Stimulated activated CD4-positive, alpha-beta T cell treated with anti-CD3 and anti-CD28 coated beads, Interleukin-12 subunit alpha, Interleukin-12 subunit beta, amount 100 ng/mL, for 4 hours (primary cell): ENCODE results near the gene NR3C2.

Experiments
- DNase-seq: peaks from one replicate; pipeline ENCODE4 v3.0.0-alpha.2; 2020

The NR3C2 gene

DNA sequence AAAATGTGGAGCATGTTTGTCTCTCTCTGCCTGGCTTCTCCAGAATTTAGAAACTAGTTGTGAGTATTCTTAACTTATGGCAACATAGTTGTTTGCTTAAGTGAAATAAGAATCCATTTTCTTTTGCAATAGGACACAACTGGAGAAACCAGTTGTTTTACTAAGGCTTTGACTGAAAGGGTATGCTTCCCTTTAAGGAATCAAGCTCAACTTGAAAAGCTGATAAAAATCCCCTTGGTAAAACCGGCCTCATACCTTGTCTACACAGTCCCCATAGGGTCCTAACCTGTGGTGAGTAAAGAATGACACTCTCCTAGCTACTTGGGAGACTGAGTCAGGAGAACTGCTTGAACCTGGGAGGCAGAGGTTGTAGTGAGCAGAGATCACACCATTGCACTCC lies 139.8 kb downstream of the NR3C2 start:
- no peak for DNase-seq

DNA sequence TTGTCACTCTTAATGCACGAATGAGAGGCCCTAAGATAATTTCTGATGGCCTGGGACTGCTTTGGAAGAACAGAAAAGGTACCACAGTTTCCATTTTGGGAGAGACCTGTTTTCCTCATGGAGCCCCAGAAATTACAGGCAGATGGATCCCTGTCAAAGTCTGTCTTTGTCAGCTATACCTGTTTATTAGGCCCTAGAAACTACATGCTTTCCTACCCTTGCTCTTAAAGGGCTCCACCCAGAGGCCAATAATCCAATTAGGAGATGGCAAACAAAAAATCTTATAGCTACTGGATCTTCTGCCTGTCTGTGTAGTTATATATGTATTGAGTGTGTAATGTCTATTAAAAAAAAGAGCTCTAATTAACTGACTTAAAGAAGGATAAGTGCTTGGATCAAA lies 141.3 kb downstream of the NR3C2 start:
- DNase-seq: no peak

DNA sequence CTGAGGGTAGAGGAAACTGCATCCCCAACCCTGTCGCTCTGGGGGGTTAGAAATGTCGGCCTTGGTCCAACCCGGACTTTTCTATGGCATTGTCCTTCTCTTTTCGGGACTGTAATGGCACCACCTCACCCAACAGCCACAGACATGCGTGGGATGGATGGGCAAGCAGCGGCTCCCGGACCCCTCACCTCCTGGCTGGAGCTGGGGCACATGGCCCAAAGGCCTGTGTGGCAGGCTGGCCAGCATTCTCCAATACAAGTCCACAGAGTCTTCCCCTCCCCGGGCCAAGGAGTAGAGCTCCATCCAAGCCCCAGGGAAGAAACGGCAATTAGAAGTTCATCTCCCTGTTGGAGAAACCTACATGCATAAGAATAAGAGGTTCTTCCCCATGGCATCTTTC lies 142.9 kb downstream of the NR3C2 start:
- no peak for DNase-seq

DNA sequence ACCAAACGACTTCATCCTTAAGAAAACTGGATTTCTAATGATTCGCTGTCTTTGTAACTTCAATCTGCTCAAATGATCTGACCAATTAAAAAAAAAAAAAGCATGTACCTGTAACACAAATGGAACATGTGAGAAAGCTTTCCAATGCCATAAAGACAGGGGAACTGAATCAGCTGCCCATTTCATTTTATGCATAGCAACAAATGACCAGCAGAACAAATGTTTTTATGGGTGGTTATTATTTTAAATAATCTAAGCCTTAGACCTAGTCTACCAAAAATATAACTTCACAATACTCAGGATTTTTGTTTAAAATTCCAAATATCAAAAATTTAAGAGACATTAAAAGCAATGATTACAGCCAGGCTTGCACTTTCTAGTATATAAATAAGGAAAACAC lies 145.7 kb downstream of the NR3C2 start:
- no peak for DNase-seq

DNA sequence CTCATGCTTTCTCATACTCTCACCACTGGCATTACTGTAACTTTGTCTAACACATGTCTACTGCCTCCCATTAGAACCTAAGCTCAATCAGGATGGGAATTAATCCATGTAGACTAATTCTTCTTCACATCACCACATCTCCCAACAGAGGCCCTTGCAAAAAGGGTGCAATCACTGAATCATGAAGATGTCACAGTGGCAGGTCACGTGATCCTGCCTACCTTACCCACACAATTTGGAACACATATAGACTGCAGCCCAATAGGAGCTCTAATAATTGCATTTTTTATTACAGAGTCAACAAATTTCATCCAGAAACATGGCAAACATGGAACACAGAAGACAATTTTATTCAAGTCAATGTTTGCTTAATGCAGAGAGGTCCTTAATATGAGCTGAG lies 146.6 kb downstream of the NR3C2 start:
- no peak for DNase-seq

DNA sequence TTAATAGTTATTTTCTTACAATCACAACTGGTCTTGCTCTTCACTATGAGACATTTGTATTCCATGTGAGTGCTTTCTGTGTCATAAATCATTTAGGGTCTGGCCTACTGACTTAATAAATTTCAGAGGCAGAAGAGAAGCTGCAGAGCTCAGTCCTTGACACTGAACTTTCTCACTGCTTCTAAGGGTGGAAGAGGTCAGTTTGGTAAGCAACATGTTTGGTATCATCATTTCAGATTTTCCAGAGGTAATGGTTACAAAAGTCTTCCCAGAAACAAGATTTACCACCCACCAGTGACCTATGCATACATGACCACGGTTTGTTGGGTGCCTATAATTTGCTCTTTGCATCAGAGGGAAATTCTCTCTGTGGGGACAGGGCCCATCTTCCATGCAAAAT lies 148.6 kb downstream of the NR3C2 start:
- DNase-seq: no peak

DNA sequence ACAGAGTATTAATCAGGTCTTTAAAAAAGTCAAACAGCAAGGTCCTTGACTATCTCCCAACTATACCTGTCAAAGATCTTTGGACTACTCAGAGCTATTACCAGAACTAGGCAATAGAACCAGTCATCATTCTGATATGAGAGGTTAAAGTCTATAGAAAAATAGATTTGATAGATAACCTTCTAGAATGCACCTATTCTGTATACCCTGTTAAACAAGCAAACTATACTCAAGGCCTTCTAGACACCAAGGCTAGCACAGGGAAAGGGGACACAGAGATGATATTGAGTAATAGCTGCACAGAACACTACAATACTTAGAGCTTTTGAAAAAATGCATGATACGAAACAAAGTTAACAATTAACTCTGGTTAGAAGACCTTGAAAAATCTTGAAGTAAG lies 149.5 kb downstream of the NR3C2 start:
- no peak for DNase-seq

DNA sequence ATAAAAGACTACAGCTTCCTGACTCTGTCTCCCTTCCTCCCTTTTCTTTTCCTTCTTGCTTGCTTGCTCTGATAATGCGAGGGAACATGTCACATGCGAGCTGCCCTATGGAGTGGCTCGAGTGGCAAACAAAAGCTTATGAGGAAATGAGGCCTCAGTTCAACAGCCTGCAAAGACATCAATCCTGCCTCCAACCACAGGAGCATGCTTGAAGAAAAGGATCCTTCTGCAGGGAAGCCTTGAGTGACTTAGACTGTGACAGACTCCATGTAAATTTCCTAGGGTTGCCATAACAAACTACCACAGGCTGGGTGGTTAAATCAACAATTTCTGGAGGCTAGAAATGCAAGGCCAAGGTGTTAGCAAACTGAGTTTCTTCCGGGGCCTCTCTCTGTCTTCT lies 152.5 kb downstream of the NR3C2 start:
- DNase-seq: no peak

DNA sequence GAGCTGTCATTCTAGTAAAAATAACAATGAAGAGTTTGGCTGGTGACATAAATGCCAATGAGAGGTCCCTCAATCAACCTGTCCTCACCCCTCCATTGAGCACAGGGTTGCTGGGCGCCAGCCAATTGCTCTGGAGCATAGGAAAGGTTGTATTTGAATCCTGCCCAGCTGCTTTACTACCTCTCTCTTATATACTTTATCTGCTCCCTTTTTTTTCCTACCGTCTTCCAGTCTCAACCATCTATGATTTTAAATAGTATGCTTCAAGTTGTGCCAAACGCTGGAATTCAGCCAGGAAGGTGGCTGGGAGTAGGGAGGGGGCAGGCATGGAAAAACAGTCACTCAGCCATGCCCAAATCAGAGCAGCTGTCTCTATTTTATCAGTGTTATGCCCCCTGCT lies 153.8 kb downstream of the NR3C2 start:
- no peak for DNase-seq

DNA sequence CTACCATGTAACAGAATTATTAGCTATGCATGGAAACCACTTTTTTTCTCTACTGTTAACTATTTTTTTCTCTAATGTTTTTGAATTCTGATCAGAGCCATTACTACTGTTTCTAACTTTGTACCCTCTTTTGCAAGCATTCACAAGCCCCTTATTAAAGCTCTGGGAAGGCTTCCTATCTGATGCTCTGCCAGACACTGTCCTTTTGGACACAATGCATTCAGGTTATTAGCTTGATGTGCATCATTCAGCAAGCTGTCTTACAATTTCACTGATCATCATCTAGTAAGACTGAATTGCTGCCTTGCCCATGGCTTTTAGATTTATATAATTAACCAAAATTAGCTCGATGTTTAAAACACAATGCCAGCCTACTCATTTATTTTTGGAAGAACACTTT lies 155.1 kb downstream of the NR3C2 start:
- no peak for DNase-seq

DNA sequence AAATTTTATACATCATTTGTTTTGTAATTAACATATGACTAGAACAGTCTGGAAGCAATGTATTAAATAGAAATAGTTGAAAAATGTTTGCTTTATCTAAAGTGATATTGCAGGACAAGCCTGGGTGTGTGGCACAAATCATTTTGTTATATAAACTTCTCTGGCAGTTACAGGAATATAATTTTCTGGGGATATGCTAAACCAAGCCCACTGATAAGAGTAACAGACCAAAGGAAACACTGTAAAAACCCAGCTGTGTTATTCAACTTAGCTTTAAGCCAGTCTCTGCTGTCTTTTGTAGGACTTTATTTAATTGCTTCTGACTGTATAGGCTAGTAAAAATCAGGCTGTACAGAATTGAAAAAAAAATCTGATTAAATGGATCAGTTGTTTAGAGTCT lies 156.2 kb downstream of the NR3C2 start:
- DNase-seq: no peak

DNA sequence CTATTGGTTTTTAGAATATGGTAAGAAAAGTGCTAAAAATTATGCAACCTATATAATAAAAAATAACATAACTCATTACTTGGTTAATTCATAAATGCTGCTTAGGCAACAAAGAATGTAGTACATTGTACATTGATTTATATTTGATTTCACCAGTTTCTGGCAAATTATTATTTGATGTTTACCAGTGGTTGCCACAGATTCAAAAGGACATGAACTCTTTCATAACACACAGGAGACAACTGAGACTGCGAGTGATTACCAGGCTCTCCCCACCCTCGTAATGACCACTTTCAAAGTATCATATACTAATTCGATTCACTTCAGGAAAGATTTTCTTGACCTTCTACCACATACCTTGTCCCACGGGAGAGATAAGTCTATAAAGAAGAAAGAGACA lies 158.5 kb downstream of the NR3C2 start:
- DNase-seq: no peak

DNA sequence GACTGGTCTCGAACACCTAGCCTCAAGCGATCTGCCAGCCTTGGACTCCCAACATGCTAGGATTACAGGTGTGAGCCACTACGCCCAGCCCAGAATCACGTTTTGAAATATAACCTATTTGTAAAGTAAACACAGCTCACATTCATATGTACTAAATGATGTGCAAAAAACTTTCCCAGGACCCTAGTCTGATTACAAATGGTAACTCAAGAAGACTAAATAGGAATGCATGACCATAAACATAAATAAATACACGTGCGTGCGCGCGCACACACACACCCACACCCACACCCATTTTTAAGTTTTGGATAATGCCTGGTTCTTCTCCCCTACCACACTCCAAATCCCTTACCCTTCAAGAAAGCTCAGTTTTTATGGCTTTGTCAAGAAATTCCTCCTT lies 163.9 kb downstream of the NR3C2 start:
- DNase-seq: no peak

DNA sequence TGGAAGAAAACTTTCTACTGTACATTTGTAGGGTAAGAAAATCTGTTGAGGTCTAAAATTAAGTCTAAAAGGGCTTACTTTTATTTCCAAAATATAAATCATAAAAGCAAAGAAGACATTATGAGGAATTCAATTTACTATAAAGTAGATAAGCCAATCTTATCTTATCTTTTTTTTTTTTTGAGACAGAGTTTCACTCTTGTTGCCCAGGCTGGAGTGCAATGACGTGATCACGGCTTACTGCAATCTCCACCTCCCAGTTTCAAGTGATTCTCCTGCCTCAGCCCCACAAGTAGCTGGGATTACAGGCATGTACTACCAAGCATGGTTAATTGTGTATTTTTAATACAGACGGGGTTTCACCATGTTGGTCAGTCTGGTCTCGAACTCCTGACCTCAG lies 166.9 kb downstream of the NR3C2 start:
- DNase-seq: no peak

DNA sequence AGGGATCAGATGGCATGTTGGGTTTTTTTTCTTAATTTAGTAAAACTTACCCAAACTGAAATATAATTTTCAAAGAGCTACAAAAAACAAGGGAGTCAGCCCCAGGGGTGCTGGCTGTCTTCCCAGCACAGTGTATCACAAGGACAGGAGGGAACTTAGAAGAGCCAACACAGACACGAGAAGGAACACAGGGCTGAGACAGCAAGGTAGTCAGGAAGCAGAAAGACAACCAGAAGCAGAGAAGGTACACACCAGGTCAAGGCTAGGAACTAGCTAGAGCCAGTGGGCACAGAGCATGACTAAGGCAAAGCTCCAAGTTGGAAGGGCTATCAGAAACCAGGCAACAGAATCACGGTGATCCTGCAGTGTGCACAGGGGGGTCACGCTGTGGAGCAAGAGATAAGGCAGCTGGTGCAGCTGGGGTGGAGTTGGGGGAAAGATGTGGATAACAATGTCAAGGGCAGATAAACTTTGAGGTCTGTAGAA lies 168.7 kb downstream of the NR3C2 start:
- no peak for DNase-seq

DNA sequence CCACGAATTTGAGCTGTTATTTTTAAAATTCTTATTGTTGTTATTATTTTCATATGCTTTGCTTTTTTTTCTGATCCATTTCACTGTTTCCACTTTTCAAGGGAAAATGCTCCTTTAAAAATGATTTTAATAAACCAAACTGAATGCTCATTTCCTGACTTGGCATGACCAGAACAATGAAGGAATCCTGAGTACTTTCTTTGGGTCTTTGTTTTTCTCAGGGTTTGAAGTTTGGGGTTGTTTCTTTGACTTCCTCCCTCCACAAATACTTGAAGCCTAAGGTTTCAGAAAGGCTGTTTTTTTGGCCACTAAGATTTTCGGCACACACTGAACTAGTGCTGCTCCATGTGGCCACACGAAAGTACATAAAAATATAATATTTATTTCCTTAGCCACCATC lies 171.0 kb downstream of the NR3C2 start:
- no peak for DNase-seq

DNA sequence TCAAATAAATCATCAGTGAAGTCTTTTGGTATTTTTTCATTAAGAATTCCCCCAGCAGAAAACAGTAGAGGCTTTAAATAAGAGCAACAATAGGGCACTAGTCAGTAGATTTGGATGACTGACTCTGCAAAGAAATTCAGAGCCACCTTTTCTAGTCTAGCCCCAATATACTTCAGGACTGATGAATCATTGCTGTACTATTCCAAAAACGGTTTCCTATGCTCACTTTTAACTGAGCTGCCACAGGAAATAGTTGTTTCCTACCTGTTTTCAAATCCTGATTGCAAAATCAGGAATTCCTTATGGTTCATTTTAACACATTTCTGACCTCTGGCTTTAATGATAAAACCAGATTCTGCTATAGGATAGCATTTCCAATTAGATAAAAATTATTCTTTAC lies 171.6 kb downstream of the NR3C2 start:
- DNase-seq: no peak

DNA sequence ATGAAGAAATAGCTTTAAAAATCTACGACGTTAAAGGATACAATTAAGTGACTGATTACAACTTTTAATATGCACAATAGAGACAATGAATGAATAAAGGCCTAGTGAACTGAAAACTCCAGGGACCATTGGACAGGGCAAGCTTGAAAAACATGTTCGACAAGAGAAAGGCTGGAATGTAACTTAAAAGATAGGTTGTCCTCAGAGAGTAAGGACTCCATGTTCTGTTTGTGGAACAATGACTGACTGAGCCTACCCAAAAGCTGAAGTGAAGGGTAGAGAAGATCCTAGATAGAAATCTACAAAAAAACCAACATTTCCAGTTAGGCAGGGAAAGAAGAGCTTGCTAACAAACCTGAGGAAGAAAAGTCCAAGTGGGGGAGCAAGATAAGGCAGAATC lies 173.4 kb downstream of the NR3C2 start:
- no peak for DNase-seq

DNA sequence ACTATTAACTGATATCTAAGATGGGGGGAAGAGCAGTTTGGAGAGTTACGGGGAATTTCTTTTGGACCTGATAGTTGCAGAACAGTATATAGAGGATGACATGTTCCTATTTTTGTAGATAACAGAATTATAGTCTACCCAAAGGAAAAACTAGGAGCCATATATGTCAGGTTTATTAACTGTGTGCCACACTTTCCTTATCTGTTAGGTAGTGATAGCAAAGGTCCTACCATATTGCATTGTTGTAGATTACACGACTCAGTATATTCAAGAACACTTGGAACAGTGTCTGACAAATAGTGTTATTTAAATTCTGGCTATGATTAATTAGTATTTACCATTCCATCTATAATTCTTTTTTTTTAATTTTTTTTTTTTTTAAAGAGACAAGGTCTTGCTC lies 175.3 kb downstream of the NR3C2 start:
- no peak for DNase-seq

DNA sequence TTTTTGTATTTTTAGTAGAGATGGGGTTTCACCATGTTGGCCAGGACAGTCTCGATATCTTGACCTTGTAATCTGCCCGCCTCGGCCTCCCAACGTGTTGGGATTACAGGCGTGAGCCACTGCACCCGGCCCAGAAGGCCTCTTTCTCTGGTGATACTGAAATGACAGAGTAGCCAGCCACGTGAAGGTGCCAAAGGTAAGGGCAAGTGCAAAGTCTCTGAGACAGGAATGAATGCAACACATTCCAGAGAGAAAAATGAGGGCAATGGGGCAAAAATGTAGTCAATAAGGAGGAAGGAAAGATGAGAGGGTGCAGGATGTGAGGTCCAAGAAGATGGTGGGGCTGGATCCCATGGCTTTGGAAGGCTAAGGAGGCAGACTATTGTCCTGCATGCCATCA lies 176.0 kb downstream of the NR3C2 start:
- no peak for DNase-seq

DNA sequence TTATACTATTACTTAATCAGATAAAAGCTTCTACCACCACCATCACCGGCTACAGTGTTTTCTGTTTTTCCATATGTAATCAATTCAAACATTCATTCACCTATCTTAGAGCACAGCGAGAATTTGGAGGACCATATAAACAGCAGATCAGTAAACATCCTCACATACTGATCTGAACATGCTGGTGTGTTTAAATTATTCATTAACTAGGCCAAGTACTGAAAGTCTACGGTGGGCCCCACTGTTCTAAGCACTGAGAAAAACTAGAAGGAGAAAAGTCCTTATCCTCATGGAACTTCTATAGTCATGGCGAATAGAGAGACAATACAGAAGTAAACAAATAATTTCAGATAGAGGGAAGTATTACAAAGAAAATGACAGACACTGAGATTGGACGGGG lies 176.6 kb downstream of the NR3C2 start:
- no peak for DNase-seq

DNA sequence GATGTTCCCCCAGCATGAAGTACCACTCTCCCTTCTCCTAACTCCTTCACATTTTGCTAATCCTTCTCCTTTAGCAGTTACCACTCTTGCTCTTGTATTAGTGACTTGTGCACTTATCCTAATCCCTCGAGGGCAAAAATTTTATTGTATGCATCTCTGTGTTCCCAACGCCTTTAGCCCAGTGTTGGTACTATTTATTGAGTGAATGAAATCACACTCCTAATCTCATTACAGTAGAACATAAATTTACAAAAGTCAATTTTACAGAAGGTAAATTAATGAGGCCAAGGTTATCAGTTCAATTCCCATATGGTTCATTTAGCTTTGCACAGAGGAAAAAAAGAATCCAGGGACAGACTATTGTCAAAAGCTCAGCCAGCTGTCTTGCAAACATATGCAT lies 178.4 kb downstream of the NR3C2 start:
- no peak for DNase-seq

DNA sequence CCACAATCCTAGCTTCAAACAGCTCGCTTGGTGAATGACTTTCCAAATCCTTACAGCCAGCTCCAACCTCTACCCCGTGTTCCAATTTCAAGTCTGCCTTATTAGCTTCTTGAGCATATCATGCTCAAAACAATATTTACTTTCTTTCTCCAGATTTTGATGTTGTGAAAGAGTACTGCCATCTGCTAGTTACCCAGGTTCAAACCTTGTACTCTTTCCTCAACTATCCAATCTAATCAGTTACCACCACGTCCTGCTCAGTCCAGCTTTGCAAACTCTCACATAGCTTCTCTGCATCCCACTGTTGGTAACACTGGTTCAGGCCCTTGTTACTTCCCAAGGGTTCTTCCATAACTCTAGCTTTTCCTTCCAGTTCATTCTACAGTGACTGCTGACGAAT lies 179.1 kb downstream of the NR3C2 start:
- no peak for DNase-seq

DNA sequence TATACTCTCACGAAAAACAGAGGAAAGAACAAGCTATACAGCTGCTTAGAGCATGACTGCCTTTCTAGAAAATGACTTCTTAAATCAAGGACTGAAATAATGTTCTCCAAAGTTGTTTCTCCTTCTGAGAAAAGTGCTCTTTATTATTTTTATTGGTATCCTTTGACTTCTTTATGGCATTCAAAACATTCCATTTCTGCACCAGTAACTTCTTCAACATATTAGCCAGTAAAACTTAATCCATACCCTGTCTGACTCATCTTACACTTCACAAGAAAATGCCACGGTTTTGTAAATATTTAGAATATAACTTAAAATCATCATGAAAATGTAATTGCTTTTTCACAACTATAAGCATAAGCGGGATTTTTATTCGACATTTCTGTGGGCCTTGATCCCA lies 180.4 kb downstream of the NR3C2 start:
- no peak for DNase-seq

DNA sequence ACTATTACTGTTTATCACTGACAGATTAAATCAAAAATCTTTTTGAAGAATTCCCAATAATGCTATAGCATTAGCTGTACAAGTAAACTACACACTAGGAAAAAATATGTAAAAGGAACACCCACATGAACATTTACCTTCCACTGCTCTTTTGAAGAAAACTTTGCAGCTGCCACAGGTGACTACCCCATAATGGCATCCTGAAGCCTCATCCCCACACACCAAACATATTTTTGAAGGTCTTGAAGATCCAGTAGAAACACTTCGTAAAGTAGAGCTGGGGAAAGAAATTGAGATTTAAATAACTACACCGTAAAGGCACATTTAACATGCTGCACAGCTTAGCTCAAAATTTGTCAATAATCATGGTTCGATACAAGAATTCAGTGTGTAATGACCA lies 182.4 kb downstream of the NR3C2 start:
- no peak for DNase-seq

DNA sequence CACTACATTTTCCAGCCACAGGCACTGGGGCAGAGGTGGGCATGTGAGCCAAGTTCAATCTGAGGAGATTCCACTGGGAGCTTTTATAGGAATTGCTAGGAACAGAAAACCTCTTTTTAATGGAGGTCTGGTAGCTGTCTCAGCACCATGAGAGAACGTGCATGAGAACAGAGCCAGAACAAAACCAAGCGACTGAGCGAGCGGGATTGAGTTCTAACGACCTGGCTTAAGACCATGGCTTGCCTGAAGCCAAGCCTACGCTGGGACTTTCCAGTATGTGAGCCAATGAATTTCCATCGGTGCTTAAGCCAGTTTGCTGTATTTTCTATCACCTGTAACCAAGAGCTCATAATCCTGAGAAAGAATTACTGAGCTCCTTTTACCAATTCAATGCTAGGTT lies 183.7 kb downstream of the NR3C2 start:
- DNase-seq: no peak
